Measurements from ENCODE around the gene ANKRD60. TPM values are rescaled to one million over a fixed set of nuclear protein-coding genes. Genes with fewer than 3 reads are reported as not detected.

The ANKRD60 gene
- total and polyA plus RNA-seq, 2 of the 4 experiments (the other 2 are of a cell fraction), result not detected

GRCh38 chr20:58171796-58172425 lies 56.5 kb downstream of the ANKRD60 start:
- Histone ChIP-seq H3K4me3 (ENCODE audit: insufficient read depth, low read depth, low read length) (no peak overlapping the region), H3K36me3 (ENCODE audit: control insufficient read depth, insufficient read depth, low read length) (no peaks in the 10 kb centered on the region), H4K8ac (ENCODE audit: low read depth in 2 of 2, low read length in 2 of 2) (no peak overlapping the region), H4K20me1 (ENCODE audit: insufficient read depth, low read length) (no peaks in the 10 kb centered on the region), H3K4me2 (ENCODE audit: low read depth, low read length) (no peak overlapping the region), H3K14ac (replicated peaks; ENCODE audit: low read depth, low read length) (no peak overlapping the region), H4K5ac (ENCODE audit: low read depth, low read length) (no peak overlapping the region), H3K18ac (ENCODE audit: low read depth, low read length) (no peak overlapping the region), H3K4me1 (ENCODE audit: control insufficient read depth, insufficient read depth, low read length) (no peaks in the 10 kb centered on the region), H2BK5ac (ENCODE audit: low read depth, low read length, poor library complexity, severe bottlenecking) (no peak overlapping the region), H2BK20ac (ENCODE audit: low read depth, low read length) (no peak overlapping the region), H2AFZ (replicated peaks; ENCODE audit: low read length, poor library complexity) (no peak overlapping the region), H2AK5ac (ENCODE audit: low read depth, low read length) (no peak overlapping the region), H2BK120ac (ENCODE audit: low read depth, low read length) (no peak overlapping the region), H3K27me3 (ENCODE audit: control insufficient read depth, insufficient read depth, low read length) (peaks cover 7% of the 10 kb centered on the region; the same call in 1 of the 2 replicates), H4K91ac (ENCODE audit: insufficient read depth, low read depth, low read length) (no peak overlapping the region), H3K9ac (ENCODE audit: low read depth, low read length) (no peak overlapping the region), H3K23ac (ENCODE audit: low read depth, low read length) (no peak overlapping the region), H3K56ac (ENCODE audit: extremely low read depth, insufficient read depth, low read length) (no peak overlapping the region), H3K9me1 (ENCODE audit: insufficient read depth, low read length) (no peaks in the 10 kb centered on the region), H3K9me3 (ENCODE audit: control insufficient read depth, insufficient read depth, low read length) (no peaks in the 10 kb centered on the region), H3K4ac (ENCODE audit: low read depth, low read length) (no peak overlapping the region), H2AK9ac (replicated peaks; ENCODE audit: low read depth, low read length, poor library complexity) (peak overlapping the region; percentile 39), H3K79me1 (ENCODE audit: low read depth in 1 of 2, low read length in 2 of 2) (no peaks in the 10 kb centered on the region), H2BK15ac (ENCODE audit: low read depth, low read length) (no peak overlapping the region), H3K27ac (ENCODE audit: insufficient read depth, low read length) (no peak overlapping the region)
- in situ Hi-C loops (cut with MboI; ENCODE audit: low sequenced_read_pairs), result no loop called here
- no peak for ATAC-seq (ENCODE audit: low read depth)
- 57% methylated on average over 1 of the region's 8 CpGs; no CpG with 5 or more reads in 1 of the 2 experiments for WGBS, 2 experiments (ENCODE audit: extremely low coverage in 2 of 2, insufficient read length in 1 of 2)
- no peak for TF ChIP-seq CEBPB (IDR thresholded peaks at IDR 0.05; ENCODE audit: low read depth, low read length)
- no peak for TF ChIP-seq USF2 (IDR thresholded peaks at IDR 0.05; ENCODE audit: low read depth, low read length)
- TF ChIP-seq NFE2L2 (IDR thresholded peaks at IDR 0.05; ENCODE audit: low read depth, low read length), result no peak
- TF ChIP-seq MXI1 (IDR thresholded peaks at IDR 0.05; ENCODE audit: borderline replicate concordance, low read depth, low read length), result no peak
- TF ChIP-seq CHD1 (IDR thresholded peaks at IDR 0.05; ENCODE audit: low read depth, low read length), result no peak
- TF ChIP-seq MAZ (IDR thresholded peaks at IDR 0.05; ENCODE audit: borderline replicate concordance, low read depth, low read length), result no peak
- TF ChIP-seq SMC3 (IDR thresholded peaks at IDR 0.05; ENCODE audit: low read depth, low read length), result no peak
- no peak for TF ChIP-seq CTCF (conservative IDR thresholded peaks at IDR 0.05; ENCODE audit: low read depth, low read length)
- no peak for TF ChIP-seq RFX5 (IDR thresholded peaks at IDR 0.05; ENCODE audit: low read depth, low read length)
- TF ChIP-seq POLR2A (IDR thresholded peaks at IDR 0.05; ENCODE audit: low read depth, low read length), result no peak
- no peak for TF ChIP-seq FOS (IDR thresholded peaks at IDR 0.05; ENCODE audit: low read depth, low read length)
- TF ChIP-seq BHLHE40 (IDR thresholded peaks at IDR 0.05; ENCODE audit: low read depth, low read length), result no peak
- no peak for TF ChIP-seq MAFK (IDR thresholded peaks at IDR 0.05; ENCODE audit: low read depth, low read length)
- TF ChIP-seq RAD21 (IDR thresholded peaks at IDR 0.05; ENCODE audit: low read length), result no peak
- TF ChIP-seq RCOR1 (IDR thresholded peaks at IDR 0.05; ENCODE audit: insufficient replicate concordance, low read length), result no peak
- TF ChIP-seq ELK1 (IDR thresholded peaks at IDR 0.05; ENCODE audit: borderline replicate concordance, low read depth, low read length), result no peak
- no TSS peak for BruUV-seq (replicated peaks)
- intact Hi-C loops (cut with micrococcal nuclease), result no loop called here
- POLR2A ChIA-PET (ENCODE audit: unreplicated experiment), result no interaction called here
- dilution Hi-C loops (cut with HindIII; ENCODE audit: low sequenced_read_pairs, unreplicated experiment), result no loop called here
- DNase-seq, result no peak
- CTCF ChIA-PET, result interaction anchor here (0.6 kb wide), 1 partner anchor 571 kb away, joined by 4 read pairs; no protein-coding TSS in a partner anchor

All from IMR-90 (cell line).